MCF 10A (cell line): ENCODE measurements around the gene ITGB1. TPM values are rescaled to one million over a fixed set of nuclear protein-coding genes. Genes with fewer than 3 reads are reported as not detected.

Source experiments
- BruUV-seq: library from RNA; stranded (reverse); fragments of 400-500 nt; replicated peaks from 2 replicates; lab custom pipeline; 2021; lab: Mats Ljungman, UMichigan
- CTCF ChIA-PET: fragments of 300-600 bp; sonication (Branson Sonifier 250); formaldehyde crosslinking; extraction: SDS; loops from one replicate; lab custom pipeline; 2021; ENCODE audit warnings: antibody characterized with exemption, inconsistent platforms; lab: Yijun Ruan, JAX
- POLR2A ChIA-PET: fragments of 300-600, 350-650 bp; sonication (Branson Sonifier 250); formaldehyde crosslinking; extraction: SDS; loops from one replicate; lab custom pipeline; 2020; ENCODE audit warnings: antibody characterized with exemption, inconsistent platforms; lab: Yijun Ruan, JAX
- DNase-seq: peaks from one replicate; pipeline ENCODE4 v3.0.0-alpha.2; 2018; ENCODE audit not compliant: unreplicated experiment
- H3K27ac Mint-ChIP-seq: one replicate; pipeline ENCODE4 v1.8.0; 2022; ENCODE audit warnings: mild to moderate bottlenecking, low read depth, mixed read lengths; ENCODE audit not compliant: unreplicated experiment
- H3K27me3 Mint-ChIP-seq: one replicate; pipeline ENCODE4 v1.8.0; 2022; ENCODE audit warnings: mixed read lengths; ENCODE audit not compliant: insufficient read depth, unreplicated experiment
- H3K36me3 Mint-ChIP-seq: one replicate; pipeline ENCODE4 v1.8.0; 2022; ENCODE audit warnings: mild to moderate bottlenecking, moderate library complexity, mixed read lengths; ENCODE audit not compliant: insufficient read depth, unreplicated experiment
- H3K4me1 Mint-ChIP-seq: one replicate; pipeline ENCODE4 v1.8.0; 2022; ENCODE audit warnings: mixed read lengths; ENCODE audit not compliant: insufficient read depth, unreplicated experiment
- H3K4me3 Mint-ChIP-seq: one replicate; pipeline ENCODE4 v1.8.0; 2022; ENCODE audit warnings: mild to moderate bottlenecking, moderate library complexity, mixed read lengths; ENCODE audit not compliant: unreplicated experiment
- H3K9me3 Mint-ChIP-seq: one replicate; pipeline ENCODE4 v1.8.0; 2022; ENCODE audit warnings: mixed read lengths; ENCODE audit not compliant: unreplicated experiment
- CTCF ChIP-seq: fragments of 200-600 bp; IDR thresholded peaks from one replicate; pipeline ENCODE4 v1.8.0; 2022; ENCODE audit warnings: antibody characterized with exemption, mild to moderate bottlenecking; ENCODE audit not compliant: unreplicated experiment
- intact Hi-C: fragments of 100-400 bp; cut with micrococcal nuclease; formaldehyde crosslinking; loops from 2 replicates; pipeline ENCODE4 v1.14.1; 2022
- total RNA-seq: library from RNA; stranded (reverse); gene quantifications from 2 replicates; pipeline ENCODE4 v1.2.3, GENCODE V29; 2022

The ITGB1 gene
- total RNA-seq, 1 experiment from 2014 or later: 703 TPM

- Mint-ChIP-seq H3K4me3 (no peak overlapping the region), H3K9me3 (no peaks in the 10 kb centered on the region), H3K27me3 (no peaks in the 10 kb centered on the region), H3K36me3 (peaks cover 27% of the 10 kb centered on the region), H3K27ac (peak overlapping the region; percentile 57), H3K4me1 (peaks cover 54% of the 10 kb centered on the region)
- no peak for TF ChIP-seq CTCF
- intact Hi-C loops: no loop called here
- no peak for DNase-seq
- no TSS peak for BruUV-seq
- ChIA-PET POLR2A (interaction anchor here (0.7 to 19.5 kb wide), 3 partner anchors 10 to 383 kb away, joined by 3 to 333 read pairs (median 3); partner anchors contain the start of gene ITGB1), CTCF (interaction anchor here (0.8 kb wide), 1 partner anchor 250 kb away, joined by 4 read pairs; no protein-coding TSS in a partner anchor)
Observed at GRCh38 chr10:32943854-32944661, 14.0 kb downstream of the ITGB1 start.

GRCh38 chr10:32943395-32943794, 14.6 kb downstream of the ITGB1 start:
- ChIA-PET CTCF (interaction anchor here (0.8 kb wide), 1 partner anchor 250 kb away, joined by 4 read pairs; no protein-coding TSS in a partner anchor), POLR2A (interaction anchor here (0.7 to 19.5 kb wide), 3 partner anchors 11 to 384 kb away, joined by 3 to 333 read pairs (median 3); partner anchors contain the start of gene ITGB1)
- Mint-ChIP-seq H3K27me3 (no peaks in the 10 kb centered on the region), H3K4me1 (peaks cover 54% of the 10 kb centered on the region), H3K9me3 (no peaks in the 10 kb centered on the region), H3K4me3 (no peak overlapping the region), H3K36me3 (peaks cover 27% of the 10 kb centered on the region), H3K27ac (peak overlapping the region; percentile 57)
- no TSS peak for BruUV-seq
- intact Hi-C loops: no loop called here
- DNase-seq: no peak
- TF ChIP-seq CTCF: no peak

- ChIA-PET CTCF (no interaction called here), POLR2A (interaction anchor here (0.7 to 19.5 kb wide), 5 partner anchors 10 to 885 kb away, joined by 3 to 333 read pairs (median 10); partner anchors contain the start of gene ITGB1)
- Mint-ChIP-seq H3K4me3 (no peak overlapping the region), H3K27me3 (no peaks in the 10 kb centered on the region), H3K36me3 (peaks cover 31% of the 10 kb centered on the region), H3K27ac (peak overlapping the region; percentile 97), H3K4me1 (peaks cover 59% of the 10 kb centered on the region), H3K9me3 (no peaks in the 10 kb centered on the region)
- TF ChIP-seq CTCF: no peak
- DNase-seq: no peak
- no TSS peak for BruUV-seq
- intact Hi-C loops: no loop called here
Observed at GRCh38 chr10:32942081-32942480, 15.9 kb downstream of the ITGB1 start.

GRCh38 chr10:32941357-32941756, 16.7 kb downstream of the ITGB1 start:
- H3K27ac Mint-ChIP-seq: peak overlapping the region; percentile 97
- ChIA-PET CTCF (interaction anchor here (0.5 kb wide), 1 partner anchor 10 kb away, joined by 5 read pairs; no protein-coding TSS in a partner anchor), POLR2A (interaction anchor here (0.7 to 19.5 kb wide), 8 partner anchors 9 to 80 kb away, joined by 3 to 333 read pairs (median 6); partner anchors contain the start of gene ITGB1)
- no peak for TF ChIP-seq CTCF
- DNase-seq: no peak
- H3K36me3 Mint-ChIP-seq: peaks cover 27% of the 10 kb centered on the region
- intact Hi-C loops: no loop called here
- no peaks in the 10 kb centered on the region for H3K27me3 Mint-ChIP-seq
- no peaks in the 10 kb centered on the region for H3K9me3 Mint-ChIP-seq
- no peak overlapping the region for H3K4me3 Mint-ChIP-seq
- H3K4me1 Mint-ChIP-seq: peaks cover 59% of the 10 kb centered on the region
- BruUV-seq: no TSS peak
